Middle frontal gyrus (tissue), 1 donor: ENCODE data around the gene R3HDML.
"Not testable (repeated sequence)": the region's sequence is repeated elsewhere in the genome, so short reads cannot be mapped to it uniquely, and the experiment has no call there.

Experiments used
- DNase-seq: peaks from one replicate; pipeline ENCODE4 v3.0.0-alpha.2; 2015; ENCODE audit warnings: low spot score; ENCODE audit errors: extremely low spot score

R3HDML gene

DNA sequence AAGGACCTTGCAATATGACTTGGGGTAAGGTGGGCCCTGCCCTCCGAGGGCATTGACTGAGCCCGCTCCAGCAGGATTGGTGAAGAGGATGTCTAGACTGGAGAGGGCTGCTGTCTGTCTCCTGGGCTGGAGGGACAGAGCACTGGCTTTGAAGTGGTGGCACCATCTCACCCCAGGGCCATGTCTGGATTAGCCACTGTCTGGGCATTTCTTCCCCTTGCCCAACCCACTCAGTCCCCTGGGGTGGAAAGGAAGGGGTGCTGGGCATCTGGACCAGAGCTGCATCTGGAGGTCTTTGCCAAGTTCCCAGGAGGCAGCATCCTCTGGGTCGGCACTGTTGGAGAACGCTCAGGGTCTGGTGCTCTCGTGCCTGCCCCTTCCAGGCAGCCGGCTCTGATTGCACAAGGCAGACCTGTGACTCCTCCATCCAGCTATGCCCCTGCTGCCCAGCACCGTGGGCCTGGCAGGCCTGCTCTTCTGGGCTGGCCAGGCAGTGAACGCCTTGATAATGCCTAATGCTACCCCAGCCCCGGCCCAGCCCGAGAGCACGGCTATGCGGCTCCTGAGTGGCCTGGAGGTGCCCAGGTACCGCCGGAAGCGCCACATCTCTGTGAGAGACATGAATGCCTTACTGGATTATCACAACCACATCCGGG is at the start of gene R3HDML:
Gene R3HDML, plus strand, starts transcription at position 319 of the 656 bp plus-strand sequence. Its CDS starts 115 bp downstream, at position 434.
- DNase-seq = no peak

DNA sequence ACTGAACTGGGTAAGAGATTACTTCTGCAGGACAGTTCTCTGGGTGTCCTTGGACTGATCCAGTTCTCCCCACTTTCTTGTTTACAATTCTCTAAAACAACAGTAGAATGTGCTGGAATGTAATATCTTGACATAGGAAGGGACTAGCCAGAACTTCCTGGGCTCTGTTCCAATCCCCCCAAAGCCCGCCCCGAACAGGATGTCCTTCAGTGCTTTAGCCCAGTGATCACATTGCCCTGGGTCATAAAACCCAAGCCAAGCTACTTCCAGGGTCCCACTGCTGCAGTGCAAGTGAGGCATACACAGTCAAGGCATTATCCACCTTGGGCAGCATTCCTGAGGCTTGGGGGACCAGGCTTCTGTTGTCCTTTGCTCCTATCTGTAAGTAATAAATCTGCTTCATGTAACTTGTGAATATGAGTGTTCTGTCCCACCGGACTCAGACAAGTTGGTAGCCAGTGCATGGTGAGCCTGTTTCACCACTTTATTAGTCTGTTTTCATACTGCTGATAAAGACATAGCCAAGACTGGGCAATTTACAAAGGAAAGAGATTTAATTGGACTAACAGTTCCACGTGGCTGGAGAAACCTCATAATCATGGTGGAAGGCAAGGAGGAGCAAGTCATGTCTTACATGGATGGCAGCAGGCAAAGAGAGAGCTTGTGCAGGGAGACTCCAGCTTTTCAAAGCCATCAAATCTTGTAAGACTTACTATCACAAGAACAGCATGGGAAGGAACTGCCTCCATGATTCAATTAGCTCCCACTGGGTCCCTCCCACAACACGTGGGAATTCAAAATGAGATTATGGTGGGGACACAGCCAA is 49.4 kb upstream of the R3HDML start:
- DNase-seq = no peak

GRCh38 chr20:44288252-44288651 is 48.6 kb upstream of the R3HDML start:
- DNase-seq = no peak

DNA sequence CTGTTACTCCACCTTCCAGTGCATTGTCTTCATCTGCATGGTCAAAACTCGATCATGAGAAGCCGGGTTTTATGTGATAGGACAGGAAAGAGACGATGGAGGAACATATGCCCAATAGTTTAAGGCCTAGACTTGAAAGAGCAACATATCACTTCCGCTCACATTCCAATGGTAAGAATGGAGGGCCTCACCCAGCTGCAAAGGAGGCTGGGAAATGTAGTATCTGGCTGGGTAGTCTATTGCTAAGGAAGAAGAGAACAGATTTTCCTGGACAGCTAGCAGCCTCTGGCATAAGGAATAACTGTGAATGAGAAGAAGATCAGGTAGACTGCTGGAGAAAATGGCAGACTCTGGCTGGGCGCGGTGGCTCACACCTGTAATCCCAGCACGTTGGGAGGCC is 45.1 kb upstream of the R3HDML start:
- no peak for DNase-seq

- DNase-seq = no peak
Observed at GRCh38 chr20:44296011-44296410, 40.8 kb upstream of the R3HDML start.

- DNase-seq = no peak
Observed at GRCh38 chr20:44297721-44298120, 39.1 kb upstream of the R3HDML start.

DNA sequence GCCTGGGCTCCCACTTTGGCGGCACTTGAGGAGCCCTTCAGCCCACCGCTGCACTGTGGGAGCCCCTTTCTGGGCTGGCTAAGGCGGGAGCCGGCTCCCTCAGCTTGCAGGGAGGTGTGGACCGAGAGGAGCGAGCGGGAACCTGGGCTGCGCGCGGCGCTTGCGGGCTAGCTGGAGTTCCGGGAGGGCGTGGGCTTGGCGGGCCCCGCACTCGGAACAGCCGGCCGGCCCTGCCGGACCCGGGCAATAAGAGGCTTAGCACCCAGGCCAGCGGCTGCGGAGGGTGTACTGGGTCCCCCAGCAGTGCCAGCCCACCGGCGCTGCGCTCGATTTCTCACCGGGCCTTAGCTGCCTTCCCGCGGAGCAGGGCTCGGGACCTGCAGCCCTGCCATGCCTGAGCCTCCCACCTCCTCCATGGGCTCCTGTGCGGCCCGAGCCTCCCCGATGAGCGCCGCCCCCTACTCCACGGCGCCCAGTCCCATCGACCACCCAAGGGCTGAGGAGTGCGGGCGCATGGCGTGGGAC is 37.8 kb upstream of the R3HDML start:
- DNase-seq = not testable (repeated sequence)

DNA sequence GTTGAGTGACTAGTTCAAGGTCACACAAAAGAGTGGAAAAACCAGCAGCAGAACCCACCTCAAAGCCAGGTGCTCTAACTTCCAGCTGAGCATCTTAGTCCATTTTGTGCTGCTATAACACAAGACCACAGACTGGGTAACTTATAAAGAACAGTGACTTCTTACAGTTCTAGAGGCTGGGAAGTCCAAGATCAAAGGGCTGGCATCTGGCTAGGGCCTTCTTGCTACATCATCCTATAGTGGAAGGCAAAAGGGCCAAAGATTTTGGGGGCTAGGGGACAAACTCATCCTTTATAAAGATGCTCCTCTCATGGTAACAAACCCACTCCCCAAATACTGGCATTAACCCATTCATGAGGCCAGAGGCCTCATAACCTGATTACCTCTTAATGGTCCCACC is 35.6 kb upstream of the R3HDML start:
- no peak for DNase-seq

DNA sequence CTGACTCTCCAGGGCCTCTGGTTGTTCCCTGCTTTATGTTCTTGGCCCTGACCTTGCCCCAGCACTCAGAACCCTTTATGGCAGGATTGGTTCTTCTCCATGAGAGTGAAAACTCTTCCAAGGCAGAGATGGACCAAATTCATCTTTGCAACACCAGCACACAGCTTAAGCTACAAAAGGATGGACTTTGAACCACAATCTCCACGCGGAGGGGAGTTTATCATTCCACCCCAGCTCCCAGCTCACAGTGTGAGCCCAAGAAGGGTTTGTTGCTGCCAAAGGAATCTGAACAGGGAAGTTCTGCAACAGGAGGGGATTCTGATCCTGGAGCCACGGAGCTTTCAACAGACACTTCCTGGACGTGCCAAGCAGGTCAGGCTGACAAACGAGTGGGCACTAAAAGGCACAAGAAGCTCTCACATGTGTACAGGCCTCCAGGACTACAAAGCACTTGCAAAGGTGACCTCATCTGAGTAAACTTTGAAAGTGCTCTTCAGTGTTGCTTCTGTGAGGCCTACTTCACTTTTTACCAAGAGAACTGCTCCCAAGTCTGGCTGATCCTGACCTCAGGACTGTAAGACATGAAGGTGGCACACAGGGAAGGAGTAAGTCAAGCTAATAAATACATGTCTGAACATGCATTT is 34.7 kb upstream of the R3HDML start:
- DNase-seq = no peak

DNA sequence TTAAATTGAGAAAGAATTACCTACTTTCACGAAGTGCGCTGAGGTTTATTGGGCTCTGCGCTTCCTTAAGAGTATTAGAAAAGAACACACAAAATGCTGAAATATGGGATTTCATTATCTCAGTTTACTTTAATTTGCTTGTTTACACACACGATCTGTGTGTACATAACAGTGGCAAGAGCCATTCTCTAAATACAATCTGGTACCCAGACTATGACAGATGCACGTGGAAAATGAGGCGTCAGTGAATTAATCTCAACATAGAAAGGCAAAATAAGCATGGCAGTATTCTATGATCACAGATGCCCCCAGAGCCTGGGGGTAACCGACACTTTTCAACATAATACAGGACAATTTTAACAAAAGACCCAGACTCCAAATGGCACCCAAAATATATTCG is 34.1 kb upstream of the R3HDML start:
- DNase-seq = no peak

DNA sequence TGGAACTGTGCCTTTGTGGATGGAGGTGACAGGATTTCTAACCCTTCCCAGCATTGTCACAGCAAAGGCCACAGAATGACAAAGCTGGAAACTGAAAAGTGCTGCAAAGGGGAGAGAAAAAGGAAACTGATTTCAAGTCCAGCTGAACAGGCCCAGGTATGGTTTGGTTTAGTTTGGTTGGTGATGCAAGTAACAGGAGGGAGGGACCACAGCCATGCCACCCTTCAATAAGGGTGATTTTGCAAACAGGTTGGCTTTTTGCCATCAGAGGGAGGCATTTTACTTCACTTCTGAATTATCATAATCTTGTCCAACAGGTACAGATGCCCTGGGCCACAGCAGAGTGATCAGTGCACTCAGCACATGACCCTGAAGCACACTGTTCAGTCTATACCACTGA is 32.5 kb upstream of the R3HDML start:
- DNase-seq = no peak

- no peak for DNase-seq
Observed at GRCh38 chr20:44306927-44307326, 29.9 kb upstream of the R3HDML start.

DNA sequence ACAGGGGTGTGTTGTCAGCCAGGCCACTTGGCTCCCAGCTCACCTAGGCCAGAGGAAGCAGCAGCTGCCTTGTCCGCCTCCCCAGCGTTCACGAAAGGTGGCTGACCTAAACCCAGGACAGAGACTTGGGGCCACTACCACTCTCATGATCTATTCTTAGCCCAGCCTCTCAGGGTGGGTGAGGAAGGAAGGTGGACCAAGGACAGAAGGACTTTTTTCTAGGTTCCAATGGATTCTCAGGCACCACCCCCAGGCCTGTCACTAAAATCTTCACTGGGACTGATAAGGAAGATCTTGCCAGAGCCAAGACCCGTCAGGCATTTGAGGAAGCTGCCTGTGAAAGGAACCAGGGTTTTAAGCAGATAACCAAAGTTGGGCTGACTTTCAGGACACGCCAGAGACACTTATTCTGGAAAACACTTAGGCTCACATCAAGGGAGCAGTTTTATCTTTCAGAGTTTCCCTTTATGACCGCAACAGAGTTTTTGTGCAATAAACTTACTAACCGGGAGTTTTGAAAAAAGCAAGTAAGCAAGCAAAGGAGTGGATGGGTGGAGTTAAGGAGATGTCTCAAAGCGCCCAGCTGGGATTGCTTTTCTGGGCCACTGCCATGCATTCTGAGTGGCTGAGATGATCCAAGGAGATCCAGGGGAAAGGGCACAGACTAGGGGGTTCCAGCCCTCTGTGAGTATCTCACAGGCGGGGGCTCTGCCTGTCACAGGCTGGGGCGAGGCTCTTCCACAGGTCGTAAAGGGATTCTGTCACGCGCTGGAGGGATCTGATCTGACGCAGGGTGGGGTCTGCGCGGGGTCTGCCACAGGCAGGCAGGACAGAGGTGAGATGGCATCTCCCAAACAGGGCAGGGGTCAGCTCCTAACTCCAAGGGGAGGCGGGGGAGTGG is 26.8 kb upstream of the R3HDML start:
- DNase-seq = no peak

GRCh38 chr20:44310664-44311639 is 25.9 kb upstream of the R3HDML start, which contains the start of gene FITM2:
TSS of gene FITM2 (minus strand) at chr20:44311202. CDS start at chr20:44311148, 54 bp downstream.
- peak; percentile 93 for DNase-seq

DNA sequence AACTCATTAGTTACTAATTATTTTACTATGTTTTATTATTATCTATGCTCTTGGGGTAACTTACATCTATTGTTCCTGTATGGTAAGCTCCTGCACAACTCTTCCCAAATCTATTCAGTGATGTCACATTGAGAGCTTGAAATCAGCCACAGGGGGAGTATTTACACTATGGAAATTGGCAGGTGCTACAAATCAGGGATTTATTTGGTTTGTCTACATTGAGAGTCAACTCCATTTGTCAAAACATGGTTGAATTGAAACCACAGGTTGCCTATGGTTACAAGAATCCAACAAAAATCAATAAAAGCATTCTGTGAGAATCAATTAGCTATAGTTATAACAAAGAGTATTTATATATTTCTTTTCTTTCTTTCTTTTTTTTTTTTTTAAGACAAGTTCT is 22.0 kb upstream of the R3HDML start:
- DNase-seq = no peak

DNA sequence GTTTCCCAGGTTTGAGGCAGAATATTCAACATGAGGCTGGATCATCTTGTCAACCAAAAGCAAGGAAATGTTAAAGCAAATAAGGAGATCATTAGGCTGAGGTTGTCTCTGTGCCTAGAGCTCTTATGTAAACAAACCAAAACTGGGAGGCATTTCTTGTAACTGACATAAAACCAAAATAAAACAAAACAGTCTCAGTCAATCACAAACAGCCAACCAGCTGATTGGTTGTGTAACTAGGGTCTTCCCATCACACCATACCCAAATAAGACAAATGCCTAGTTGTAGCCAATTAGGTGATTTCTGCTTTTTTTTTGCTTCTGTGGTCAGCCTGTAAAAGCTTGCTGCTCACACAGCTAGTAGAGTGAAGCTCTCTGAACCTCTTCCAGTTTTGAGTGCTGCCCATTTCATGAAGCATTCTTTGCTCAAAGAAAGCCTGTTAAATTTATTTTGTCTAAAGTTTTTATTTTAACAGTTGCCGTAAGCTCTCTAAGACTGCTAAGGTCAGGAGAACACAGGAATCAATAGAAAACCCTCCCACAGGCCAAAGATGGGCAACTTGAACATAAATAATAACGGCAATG is 16.9 kb upstream of the R3HDML start:
- no peak for DNase-seq

DNA sequence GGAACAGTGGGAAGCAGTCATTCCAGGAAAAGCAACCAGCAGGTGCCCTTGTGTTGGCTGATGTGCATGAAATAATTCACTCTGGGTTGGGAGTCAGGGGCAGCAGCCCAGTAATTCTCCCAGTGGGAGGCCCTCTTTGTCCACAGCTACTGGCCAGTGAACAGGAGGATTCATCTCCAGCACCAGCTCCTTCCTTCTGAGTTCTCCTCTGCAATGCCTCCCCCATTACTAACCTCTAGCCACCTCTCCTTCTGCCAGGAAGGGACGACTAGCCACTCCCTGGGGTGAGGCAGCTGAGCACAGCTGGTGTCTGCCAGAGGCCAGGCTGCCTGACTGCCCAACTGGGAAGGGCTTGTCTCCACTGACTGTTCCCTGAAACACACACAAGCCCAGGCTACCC is 12.5 kb upstream of the R3HDML start:
- DNase-seq = no peak

DNA sequence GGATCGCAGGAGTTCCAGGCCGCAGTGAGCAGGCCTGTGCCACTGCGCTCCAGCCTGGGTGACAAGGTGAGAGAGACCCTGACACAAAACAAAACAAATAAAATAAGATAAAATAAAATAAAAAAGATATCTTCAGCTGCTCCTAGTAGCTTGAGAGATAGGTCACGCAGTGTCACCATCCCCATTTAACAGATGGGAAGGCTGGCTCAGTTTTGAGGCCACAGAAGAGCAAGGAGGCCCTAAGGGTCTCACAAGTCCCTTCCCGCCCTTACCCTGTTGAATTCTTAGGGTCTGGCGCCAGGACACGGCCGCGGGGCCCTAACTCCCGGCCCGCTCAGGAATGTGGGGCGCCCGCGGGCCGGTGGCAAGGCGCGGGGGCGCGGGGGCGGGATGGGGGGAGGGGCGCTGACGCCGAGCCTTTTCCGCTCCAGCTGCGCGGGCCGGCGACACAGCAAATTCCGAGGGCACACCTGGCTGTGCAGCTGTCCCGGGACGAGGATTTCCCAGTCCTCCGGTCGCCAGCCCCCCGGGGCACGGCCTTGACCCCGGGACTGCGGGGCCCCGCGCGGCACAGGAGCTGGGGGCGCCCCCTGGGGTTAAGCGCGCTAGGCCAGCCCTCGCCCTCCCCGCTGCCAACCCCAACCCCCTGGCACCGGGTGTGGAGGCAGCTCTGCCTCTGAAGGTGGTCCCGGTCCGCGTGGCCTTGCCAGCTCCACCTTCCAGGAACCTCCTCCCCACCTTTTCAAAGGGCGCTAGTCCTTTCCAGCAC is 10.3 kb upstream of the R3HDML start:
- no peak for DNase-seq

GRCh38 chr20:44327748-44328147 is 9.1 kb upstream of the R3HDML start:
- not testable (repeated sequence) for DNase-seq
